H9 (cell line): ENCODE measurements around the gene PNLDC1. TPM values are rescaled to one million over a fixed set of nuclear protein-coding genes. Genes with fewer than 3 reads are reported as not detected.
A peak's percentile ranks its signal among the peaks of the same experiment; 100 is the strongest.

Experiments
- DNase-seq: peaks from one replicate; pipeline ENCODE4 v3.0.0-alpha.2; 2017
- H2AFZ ChIP-seq: one replicate; pipeline ENCODE4 v1.6.1; 2013; ENCODE audit warnings: mild to moderate bottlenecking, low read length, control low read depth, moderate library complexity
- H2AK5ac ChIP-seq: 2 replicates; pipeline ENCODE4 v1.6.1; 2013; ENCODE audit warnings: low read length, control low read depth, mixed read lengths; ENCODE audit not compliant: insufficient read length
- H2BK120ac ChIP-seq: one replicate; pipeline ENCODE4 v1.6.1; 2013; ENCODE audit warnings: low read depth, mild to moderate bottlenecking, low read length, control low read depth, inconsistent platforms; ENCODE audit not compliant: poor library complexity, severe bottlenecking
- H2BK12ac ChIP-seq: 2 replicates; pipeline ENCODE4 v1.6.1; 2013; ENCODE audit warnings: low read length, control low read depth, mixed read lengths, low read depth; ENCODE audit not compliant: insufficient read length
- H2BK15ac ChIP-seq: 2 replicates; pipeline ENCODE4 v1.6.1; 2013; ENCODE audit warnings: low read depth, low read length, control low read depth
- H2BK20ac ChIP-seq: one replicate; pipeline ENCODE4 v1.6.1; 2013; ENCODE audit warnings: low read depth, mild to moderate bottlenecking, low read length, control low read depth, inconsistent platforms; ENCODE audit not compliant: poor library complexity, severe bottlenecking
- H2BK5ac ChIP-seq: 2 replicates; pipeline ENCODE4 v1.6.1; 2013; ENCODE audit warnings: low read length, control low read depth, mixed read lengths; ENCODE audit not compliant: insufficient read length
- H3K14ac ChIP-seq: 2 replicates; pipeline ENCODE4 v1.6.1; 2013; ENCODE audit warnings: low read length, control low read depth; ENCODE audit not compliant: insufficient read depth
- H3K18ac ChIP-seq: 2 replicates; pipeline ENCODE4 v1.6.1; 2013; ENCODE audit warnings: low read depth, mild to moderate bottlenecking, mixed read lengths, low read length, control low read depth; ENCODE audit not compliant: insufficient read length
- H3K23ac ChIP-seq: 2 replicates; pipeline ENCODE4 v1.6.1; 2013; ENCODE audit warnings: low read length, control low read depth, mixed read lengths, low read depth; ENCODE audit not compliant: insufficient read length
- H3K23me2 ChIP-seq: 2 replicates; pipeline ENCODE4 v1.6.1; 2013; ENCODE audit warnings: low read depth, mild to moderate bottlenecking, mixed read lengths, low read length, control low read depth; ENCODE audit not compliant: insufficient read length, poor library complexity, severe bottlenecking
- H3K27ac ChIP-seq: 2 replicates; pipeline ENCODE4 v1.5.1; 2013; ENCODE audit warnings: low read length, control low read depth, mixed read lengths, low read depth; ENCODE audit not compliant: insufficient read length
- H3K27me3 ChIP-seq: 2 replicates; pipeline ENCODE4 v1.6.1; 2013; ENCODE audit warnings: low read length, control low read depth, inconsistent platforms; ENCODE audit not compliant: insufficient read depth
- H3K4ac ChIP-seq: 2 replicates; pipeline ENCODE4 v1.6.1; 2013; ENCODE audit warnings: low read depth, mild to moderate bottlenecking, control low read depth, inconsistent platforms, low read length, moderate library complexity
- H3K4me1 ChIP-seq: 2 replicates; pipeline ENCODE4 v1.6.1; 2013; ENCODE audit warnings: low read length, control low read depth, inconsistent platforms; ENCODE audit not compliant: insufficient read depth
- H3K4me2 ChIP-seq: 2 replicates; pipeline ENCODE4 v1.6.1; 2013; ENCODE audit warnings: low read length, control low read depth, mixed read lengths; ENCODE audit not compliant: insufficient read length, insufficient read depth
- H3K56ac ChIP-seq: 2 replicates; pipeline ENCODE4 v1.6.1; 2013; ENCODE audit warnings: low read depth, mild to moderate bottlenecking, mixed read lengths, low read length, control low read depth; ENCODE audit not compliant: insufficient read length
- H3K79me1 ChIP-seq: 2 replicates; pipeline ENCODE4 v1.6.1; 2013; ENCODE audit warnings: low read depth, mild to moderate bottlenecking, moderate library complexity, low read length, control low read depth, inconsistent platforms; ENCODE audit not compliant: insufficient read depth, poor library complexity, severe bottlenecking
- H3K79me2 ChIP-seq: 2 replicates; pipeline ENCODE4 v1.6.1; 2013; ENCODE audit warnings: low read length, control low read depth, inconsistent platforms; ENCODE audit not compliant: insufficient read depth
- H3K9ac ChIP-seq: 2 replicates; pipeline ENCODE4 v1.6.1; 2013; ENCODE audit warnings: low read length, control low read depth, mixed read lengths; ENCODE audit not compliant: insufficient read length; ENCODE audit errors: extremely low read depth
- H3K9me3 ChIP-seq: one replicate; pipeline ENCODE4 v1.6.1; 2013; ENCODE audit warnings: low read depth, low read length, inconsistent platforms; ENCODE audit not compliant: control insufficient read depth
- H3T11ph ChIP-seq: one replicate; pipeline ENCODE4 v1.6.1; 2013; ENCODE audit warnings: mild to moderate bottlenecking, low read length, control low read depth, inconsistent platforms
- H4K20me1 ChIP-seq: one replicate; pipeline ENCODE4 v1.6.1; 2013; ENCODE audit not compliant: control insufficient read depth, insufficient read length, insufficient read depth
- H4K5ac ChIP-seq: 2 replicates; pipeline ENCODE4 v1.6.1; 2013; ENCODE audit warnings: low read depth, mild to moderate bottlenecking, mixed read lengths, low read length, control low read depth; ENCODE audit not compliant: insufficient read length
- H4K8ac ChIP-seq: replicated peaks from 2 replicates; pipeline ENCODE4 v1.6.1; 2013; ENCODE audit warnings: low read length, control low read depth, mixed read lengths, low read depth; ENCODE audit not compliant: insufficient read length
- H4K91ac ChIP-seq: 2 replicates; pipeline ENCODE4 v1.6.1; 2013; ENCODE audit warnings: low read depth, mild to moderate bottlenecking, moderate library complexity, mixed read lengths, low read length, control low read depth; ENCODE audit not compliant: insufficient read length
- H3K27ac Mint-ChIP-seq, 3 experiments: 2 replicates in 2 of 3; 3 replicates in 1 of 3; pipeline ENCODE4 v1.8.0; 2020 to 2021; ENCODE audit warnings: mixed read lengths in 3 of 3, mild to moderate bottlenecking in 1 of 3, moderate library complexity in 1 of 3
- H3K27me3 Mint-ChIP-seq: 2 replicates; pipeline ENCODE4 v1.8.0; 2021; ENCODE audit warnings: low read depth, mild to moderate bottlenecking, moderate library complexity, mixed read lengths
- H3K36me3 Mint-ChIP-seq, 3 experiments: 2 replicates in 2 of 3; 3 replicates in 1 of 3; pipeline ENCODE4 v1.8.0; 2020 to 2021; ENCODE audit warnings: low read depth in 3 of 3, mixed read lengths in 3 of 3; ENCODE audit not compliant: insufficient read depth in 1 of 3
- H3K4me1 Mint-ChIP-seq, 2 experiments: 2 replicates each; pipeline ENCODE4 v1.8.0; 2020; ENCODE audit warnings: mixed read lengths in 2 of 2
- H3K4me3 Mint-ChIP-seq, 2 experiments: 2 replicates in 1 of 2; 3 replicates in 1 of 2; pipeline ENCODE4 v1.8.0; 2020 to 2021; ENCODE audit warnings: mild to moderate bottlenecking in 2 of 2, mixed read lengths in 2 of 2, moderate library complexity in 1 of 2
- H3K9me3 Mint-ChIP-seq, 2 experiments: 2 replicates in 1 of 2; 3 replicates in 1 of 2; pipeline ENCODE4 v1.8.0; 2020; ENCODE audit warnings: mild to moderate bottlenecking in 2 of 2, mixed read lengths in 2 of 2, moderate library complexity in 1 of 2
- CTCF ChIP-seq: fragments of 200-600 bp; sonication (generic); conservative IDR thresholded peaks from 3 replicates; pipeline ENCODE4 v1.8.0; 2021; ENCODE audit warnings: antibody characterized with exemption, mild to moderate bottlenecking
- WGBS: extraction: QIAGEN DNeasy Blood & Tissue Kit; methylation state at CpG from one replicate; pipeline ENCODE4 v1.1.7; 2013; ENCODE audit warnings: missing lambda C conversion rate, low lambda C conversion rate, mixed read lengths; ENCODE audit not compliant: insufficient read length; ENCODE audit errors: extremely low coverage; 5-methylcytosine and 5-hydroxymethylcytosine counted together
- total RNA-seq: library from RNA; stranded (reverse); gene quantifications from 2 replicates; pipeline ENCODE4 v1.2.1, GENCODE V29; 2021

PNLDC1 gene
- total RNA-seq, 1 experiment from 2014 or later: not detected

GRCh38 chr6:159852877-159853276, 52.8 kb downstream of the PNLDC1 start:
- Histone ChIP-seq H3K79me2 (no peaks in the 10 kb centered on the region), H2AFZ (peak overlapping the region; percentile 94), H2BK5ac (no peak overlapping the region), H2BK20ac (no peak overlapping the region), H4K5ac (no peak overlapping the region), H3K27me3 (no peaks in the 10 kb centered on the region), H2BK15ac (no peak overlapping the region), H3K23ac (no peak overlapping the region), H3K4me1 (no peaks in the 10 kb centered on the region), H3T11ph (no peak overlapping the region), H3K27ac (no peak overlapping the region), H4K8ac (no peak overlapping the region), H3K9me3 (no peaks in the 10 kb centered on the region), H4K20me1 (no peaks in the 10 kb centered on the region), H3K9ac (no peak overlapping the region), H3K4me2 (no peak overlapping the region), H2BK12ac (no peak overlapping the region), H3K23me2 (no peaks in the 10 kb centered on the region), H2BK120ac (no peak overlapping the region), H3K79me1 (no peaks in the 10 kb centered on the region), H3K14ac (no peak overlapping the region), H2AK5ac (no peak overlapping the region), H3K18ac (no peak overlapping the region), H4K91ac (no peak overlapping the region), H3K56ac (no peak overlapping the region), H3K4ac (no peak overlapping the region)
- Mint-ChIP-seq H3K4me3 (no peak overlapping the region), H3K9me3 (peaks cover 23 to 25% of the 10 kb centered on the region in 2 experiments), H3K36me3 (peaks cover 10 to 17% (median 16%) of the 10 kb centered on the region in 3 experiments), H3K27ac (0 out of 7 replicates have a peak overlapping the region, but pooled peaks of 1 of the 3 experiments have one; percentile 8), H3K27me3 (no peaks in the 10 kb centered on the region; the same call in 1 of the 2 replicates), H3K4me1 (peaks cover 0 to 3% of the 10 kb centered on the region in 2 experiments; a peak in 1 of 4 replicates)
- WGBS: no CpG with 5 or more reads among the region's 6 CpGs
- DNase-seq: no peak
- TF ChIP-seq CTCF: peak; percentile 60; the same call in 2 of the 3 replicates
